ENCODE measurements around the gene ARHGAP22. TPM values are rescaled to one million over a fixed set of nuclear protein-coding genes. Genes with fewer than 3 reads are reported as not detected.

The ARHGAP22 gene
- total RNA-seq, 1 donor from 2014 or later, result 3.8 TPM

GRCh38 chr10:48492201-48492600, 112.7 kb downstream of the ARHGAP22 start:
- DNase-seq, result no peak
- Histone ChIP-seq H3K27me3 (ENCODE audit: low read depth) (no peaks in the 10 kb centered on the region), H3K36me3 (no peaks in the 10 kb centered on the region), H3K4me3 (no peak overlapping the region), H3K27ac (replicated peaks) (no peak overlapping the region), H3K4me1 (peaks cover 5% of the 10 kb centered on the region), H3K9me3 (replicated peaks) (no peaks in the 10 kb centered on the region)
- TF ChIP-seq, protein P1, sequence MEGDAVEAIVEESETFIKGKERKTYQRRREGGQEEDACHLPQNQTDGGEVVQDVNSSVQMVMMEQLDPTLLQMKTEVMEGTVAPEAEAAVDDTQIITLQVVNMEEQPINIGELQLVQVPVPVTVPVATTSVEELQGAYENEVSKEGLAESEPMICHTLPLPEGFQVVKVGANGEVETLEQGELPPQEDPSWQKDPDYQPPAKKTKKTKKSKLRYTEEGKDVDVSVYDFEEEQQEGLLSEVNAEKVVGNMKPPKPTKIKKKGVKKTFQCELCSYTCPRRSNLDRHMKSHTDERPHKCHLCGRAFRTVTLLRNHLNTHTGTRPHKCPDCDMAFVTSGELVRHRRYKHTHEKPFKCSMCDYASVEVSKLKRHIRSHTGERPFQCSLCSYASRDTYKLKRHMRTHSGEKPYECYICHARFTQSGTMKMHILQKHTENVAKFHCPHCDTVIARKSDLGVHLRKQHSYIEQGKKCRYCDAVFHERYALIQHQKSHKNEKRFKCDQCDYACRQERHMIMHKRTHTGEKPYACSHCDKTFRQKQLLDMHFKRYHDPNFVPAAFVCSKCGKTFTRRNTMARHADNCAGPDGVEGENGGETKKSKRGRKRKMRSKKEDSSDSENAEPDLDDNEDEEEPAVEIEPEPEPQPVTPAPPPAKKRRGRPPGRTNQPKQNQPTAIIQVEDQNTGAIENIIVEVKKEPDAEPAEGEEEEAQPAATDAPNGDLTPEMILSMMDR (IDR thresholded peaks at IDR 0.05; ENCODE audit: borderline replicate concordance), result no peak
- intact Hi-C loops (cut with micrococcal nuclease), result no loop called here

DNA sequence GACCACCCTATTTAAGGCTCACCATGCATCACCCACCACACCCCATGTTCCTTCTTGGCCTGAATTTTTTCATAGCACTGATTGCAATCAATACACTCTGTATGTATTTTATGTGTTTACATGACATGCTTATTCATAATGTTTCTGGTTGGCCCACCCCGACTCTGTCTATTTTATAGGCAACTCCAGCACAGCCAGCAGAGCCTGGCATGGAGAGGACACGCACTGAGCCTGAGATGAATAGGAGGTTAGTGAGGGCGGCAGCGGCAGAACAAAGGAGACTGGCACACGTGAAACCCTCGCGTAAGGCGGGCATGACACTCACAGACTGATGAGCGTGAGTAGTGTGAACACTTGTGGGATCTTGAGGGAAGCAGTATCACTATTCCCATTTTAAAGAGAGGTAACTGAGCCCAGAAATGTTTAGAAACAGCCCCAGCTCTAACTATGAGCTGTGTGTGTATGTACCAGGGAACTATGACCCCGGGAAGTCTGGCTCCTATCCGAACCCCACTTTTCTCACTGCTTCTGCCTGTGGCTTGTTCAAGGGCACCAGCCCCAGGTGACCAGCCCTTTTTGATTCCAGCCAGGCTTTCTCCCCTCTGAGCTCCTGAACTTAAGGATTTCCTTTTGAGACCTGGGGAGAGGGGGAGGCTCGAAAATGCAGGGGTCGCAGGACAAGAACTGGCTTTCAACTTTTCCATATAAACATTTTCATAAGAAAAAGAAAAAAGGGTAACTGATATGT, 113.3 kb downstream of the ARHGAP22 start:
- Histone ChIP-seq H3K27me3 (ENCODE audit: low read depth) (no peaks in the 10 kb centered on the region), H3K4me3 (no peak overlapping the region), H3K36me3 (no peaks in the 10 kb centered on the region), H3K27ac (replicated peaks) (no peak overlapping the region), H3K9me3 (replicated peaks) (no peaks in the 10 kb centered on the region), H3K4me1 (no peaks in the 10 kb centered on the region)
- no peak for DNase-seq
- intact Hi-C loops (cut with micrococcal nuclease), result no loop called here
- TF ChIP-seq, protein P1 (IDR thresholded peaks at IDR 0.05; ENCODE audit: borderline replicate concordance), result no peak

- Histone ChIP-seq H3K27ac (replicated peaks) (no peak overlapping the region), H3K9me3 (replicated peaks) (no peaks in the 10 kb centered on the region), H3K27me3 (ENCODE audit: low read depth) (no peaks in the 10 kb centered on the region), H3K4me1 (no peaks in the 10 kb centered on the region), H3K36me3 (no peaks in the 10 kb centered on the region), H3K4me3 (no peak overlapping the region)
- no peak for DNase-seq
- TF ChIP-seq, protein P1 (IDR thresholded peaks at IDR 0.05; ENCODE audit: borderline replicate concordance), result no peak
- intact Hi-C loops (cut with micrococcal nuclease), result no loop called here
These were observed 113.9 kb downstream of the ARHGAP22 start for GRCh38 chr10:48490946-48491345.

- TF ChIP-seq, protein P1 (IDR thresholded peaks at IDR 0.05; ENCODE audit: borderline replicate concordance), result no peak
- H3K27ac ChIP-seq (replicated peaks), result no peak overlapping the region
- no peaks in the 10 kb centered on the region for H3K36me3 ChIP-seq
- no peaks in the 10 kb centered on the region for H3K27me3 ChIP-seq (ENCODE audit: low read depth)
- H3K4me3 ChIP-seq, result no peak overlapping the region
- DNase-seq, result no peak
- H3K4me1 ChIP-seq, result no peaks in the 10 kb centered on the region
- H3K9me3 ChIP-seq (replicated peaks), result no peaks in the 10 kb centered on the region
- intact Hi-C loops (cut with micrococcal nuclease), result no loop called here
These were observed 114.3 kb downstream of the ARHGAP22 start for GRCh38 chr10:48490571-48490940.

DNA sequence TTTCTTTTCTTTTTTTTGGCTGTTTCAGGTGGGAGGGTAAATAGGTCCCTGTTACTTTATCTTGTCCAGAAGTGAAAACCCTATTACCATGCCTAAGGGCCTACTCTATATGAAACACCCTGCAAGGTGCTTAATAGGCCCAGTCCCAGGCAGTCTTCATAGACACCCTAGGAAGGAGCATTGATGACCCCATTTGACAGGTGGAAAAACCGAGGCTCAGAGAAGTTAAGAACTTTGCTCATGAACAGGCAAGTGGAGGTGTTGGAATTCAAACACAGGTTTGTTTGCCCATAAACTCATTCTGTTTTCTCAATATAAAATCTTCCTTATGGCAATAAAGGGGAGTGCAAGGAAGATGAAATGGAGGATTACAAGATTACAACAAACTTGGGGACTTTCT, 115.8 kb downstream of the ARHGAP22 start:
- no peaks in the 10 kb centered on the region for H3K27me3 ChIP-seq (ENCODE audit: low read depth)
- no peaks in the 10 kb centered on the region for H3K4me1 ChIP-seq
- DNase-seq, result no peak
- H3K9me3 ChIP-seq (replicated peaks), result no peaks in the 10 kb centered on the region
- no peak overlapping the region for H3K27ac ChIP-seq (replicated peaks)
- no peak overlapping the region for H3K4me3 ChIP-seq
- TF ChIP-seq, protein P1 (IDR thresholded peaks at IDR 0.05; ENCODE audit: borderline replicate concordance), result no peak
- intact Hi-C loops (cut with micrococcal nuclease), result no loop called here
- no peaks in the 10 kb centered on the region for H3K36me3 ChIP-seq
